Endodermal cell (in vitro differentiated cells): ENCODE results near the gene REG3A. TPM values are rescaled to one million over a fixed set of nuclear protein-coding genes. Genes with fewer than 3 reads are reported as not detected.

Source experiments
- DNase-seq: peaks from one replicate; pipeline ENCODE4 v3.0.0-alpha.2; 2017
- H3K27ac ChIP-seq: 2 replicates; pipeline ENCODE4 v1.5.1; 2013; ENCODE audit warnings: mild to moderate bottlenecking, low read depth, low read length, moderate library complexity
- H3K27me3 ChIP-seq: 2 replicates; pipeline ENCODE4 v1.6.1; 2013; ENCODE audit warnings: mild to moderate bottlenecking, low read length, moderate library complexity; ENCODE audit not compliant: insufficient read depth, control insufficient read depth, poor library complexity, severe bottlenecking
- H3K36me3 ChIP-seq: 2 replicates; pipeline ENCODE4 v1.7.0; 2013; ENCODE audit warnings: mild to moderate bottlenecking, low read length, moderate library complexity; ENCODE audit not compliant: control insufficient read depth, insufficient read depth
- H3K4me1 ChIP-seq: one replicate; pipeline ENCODE4 v1.7.0; 2013; ENCODE audit warnings: low read length; ENCODE audit not compliant: control insufficient read depth, insufficient read depth
- H3K4me3 ChIP-seq: 2 replicates; pipeline ENCODE4 v1.5.1; 2013; ENCODE audit warnings: mild to moderate bottlenecking, low read length, moderate library complexity
- H3K9ac ChIP-seq: 2 replicates; pipeline ENCODE4 v1.6.1; 2013; ENCODE audit warnings: mild to moderate bottlenecking, low read length, moderate library complexity; ENCODE audit not compliant: poor library complexity, severe bottlenecking; ENCODE audit errors: extremely low read depth
- H3K9me3 ChIP-seq: 2 replicates; pipeline ENCODE4 v1.6.1; 2013; ENCODE audit warnings: mild to moderate bottlenecking, low read length, moderate library complexity; ENCODE audit not compliant: control insufficient read depth
- H3K27ac Mint-ChIP-seq: 2 replicates; pipeline ENCODE4 v1.8.0; 2020; ENCODE audit warnings: mixed read lengths
- H3K27me3 Mint-ChIP-seq: 2 replicates; pipeline ENCODE4 v1.8.0; 2021; ENCODE audit warnings: mild to moderate bottlenecking, mixed read lengths; ENCODE audit not compliant: insufficient read depth
- H3K36me3 Mint-ChIP-seq: 2 replicates; pipeline ENCODE4 v1.8.0; 2020; ENCODE audit warnings: low read depth, mixed read lengths
- H3K4me1 Mint-ChIP-seq: 2 replicates; pipeline ENCODE4 v1.8.0; 2020; ENCODE audit warnings: mixed read lengths
- H3K4me3 Mint-ChIP-seq: 2 replicates; pipeline ENCODE4 v1.8.0; 2020; ENCODE audit warnings: mild to moderate bottlenecking, moderate library complexity, mixed read lengths
- H3K9me3 Mint-ChIP-seq: 2 replicates; pipeline ENCODE4 v1.8.0; 2020; ENCODE audit warnings: mild to moderate bottlenecking, mixed read lengths
- WGBS, 2 experiments: methylation state at CpG; one replicate each; pipeline versions ENCODE4 v1.1.5 to v1.1.7; 2013; ENCODE audit warnings: missing lambda C conversion rate in 2 of 2, mixed read lengths in 1 of 2; ENCODE audit not compliant: insufficient coverage in 1 of 2, insufficient read length in 1 of 2; 5-methylcytosine and 5-hydroxymethylcytosine counted together
- long read RNA-seq, 4 experiments: library from polyadenylated mRNA in 2 of 4; library from RNA in 1 of 4; library from capped mRNA in 1 of 4; stranded (forward) in 3 of 4; unstranded in 1 of 4; transcript quantifications; one replicate each; pipeline ENCODE4 v2.0.0, GENCODE V29; 2020 to 2021; ENCODE audit warnings: inconsistent platforms in 1 of 4
- polyA plus RNA-seq, 2 experiments: library from polyadenylated mRNA; stranded (reverse); fragments of 50-300 nt; gene quantifications; one replicate each; pipeline ENCODE4 v1.2.3, GENCODE V29; 2013
- total RNA-seq, 2 donors: library from RNA; stranded (reverse); fragmentation: NEBNext Ultra II Directional in 1 of 2; extraction: Animal tissue kit (Norgen Biotek cat#: 25700) in 1 of 2; gene quantifications; 2 replicates in 1 of 2; 3 replicates in 1 of 2; pipeline ENCODE4 v1.2.1, GENCODE V29; 2021
- TF ChIP-seq, protein P1 (sequence below): fragments of 200-600 bp; sonication (generic); conservative IDR thresholded peaks from 2 replicates; pipeline ENCODE4 v1.5.0; 2021; ENCODE audit warnings: antibody characterized with exemption, mild to moderate bottlenecking

Gene REG3A
- total RNA-seq: not detected
- not detected for polyA plus RNA-seq (2013, experiment 1 of 2)
- not detected for polyA plus RNA-seq (2013, experiment 2 of 2)
- long read RNA-seq, experiment 1: 0 reads
- long read RNA-seq, experiment 2: 0 reads
- long read RNA-seq, experiment 3: 0 reads
- long read RNA-seq, experiment 4: 0 reads

DNA sequence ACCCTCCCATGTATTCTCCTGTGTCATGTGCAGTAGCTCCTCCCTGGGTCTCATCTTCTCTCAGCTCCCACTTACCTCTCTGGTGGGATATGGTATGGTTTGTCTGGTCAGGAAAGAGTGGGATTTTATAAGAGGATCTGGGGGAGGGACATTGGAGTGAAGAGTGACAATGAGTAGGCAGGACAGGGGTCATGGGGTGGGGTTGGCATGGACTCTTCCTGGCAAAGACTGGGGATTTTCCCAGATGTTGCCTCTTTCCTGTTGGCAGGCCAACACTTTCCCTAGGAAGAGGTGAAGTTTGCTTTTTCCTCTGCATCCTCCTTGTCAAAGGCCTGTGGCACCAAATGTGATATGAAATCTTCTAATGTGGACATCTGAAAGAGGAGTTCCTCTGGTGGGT is at the start of gene REG3A:
REG3A (minus strand) TSS at position 101 of the 400 bp plus-strand sequence. CDS start 348 bp downstream, outside the sequence.
- Histone ChIP-seq H3K36me3 (no peaks in the 10 kb centered on the region), H3K4me3 (no peak within 1 kb of the TSS), H3K4me1 (no peaks in the 10 kb centered on the region), H3K27ac (no peak within 1 kb of the TSS), H3K9me3 (no peaks in the 10 kb centered on the region), H3K27me3 (peaks cover 42% of the 10 kb centered on the region), H3K9ac (no peak within 1 kb of the TSS)
- Mint-ChIP-seq H3K4me1 (no peaks in the 10 kb centered on the region), H3K27ac (no peak within 1 kb of the TSS), H3K9me3 (no peaks in the 10 kb centered on the region), H3K36me3 (no peaks in the 10 kb centered on the region), H3K27me3 (peaks cover 18% of the 10 kb centered on the region), H3K4me3 (no peak within 1 kb of the TSS)
- TF ChIP-seq, protein P1, sequence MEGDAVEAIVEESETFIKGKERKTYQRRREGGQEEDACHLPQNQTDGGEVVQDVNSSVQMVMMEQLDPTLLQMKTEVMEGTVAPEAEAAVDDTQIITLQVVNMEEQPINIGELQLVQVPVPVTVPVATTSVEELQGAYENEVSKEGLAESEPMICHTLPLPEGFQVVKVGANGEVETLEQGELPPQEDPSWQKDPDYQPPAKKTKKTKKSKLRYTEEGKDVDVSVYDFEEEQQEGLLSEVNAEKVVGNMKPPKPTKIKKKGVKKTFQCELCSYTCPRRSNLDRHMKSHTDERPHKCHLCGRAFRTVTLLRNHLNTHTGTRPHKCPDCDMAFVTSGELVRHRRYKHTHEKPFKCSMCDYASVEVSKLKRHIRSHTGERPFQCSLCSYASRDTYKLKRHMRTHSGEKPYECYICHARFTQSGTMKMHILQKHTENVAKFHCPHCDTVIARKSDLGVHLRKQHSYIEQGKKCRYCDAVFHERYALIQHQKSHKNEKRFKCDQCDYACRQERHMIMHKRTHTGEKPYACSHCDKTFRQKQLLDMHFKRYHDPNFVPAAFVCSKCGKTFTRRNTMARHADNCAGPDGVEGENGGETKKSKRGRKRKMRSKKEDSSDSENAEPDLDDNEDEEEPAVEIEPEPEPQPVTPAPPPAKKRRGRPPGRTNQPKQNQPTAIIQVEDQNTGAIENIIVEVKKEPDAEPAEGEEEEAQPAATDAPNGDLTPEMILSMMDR: no peak
- no peak for DNase-seq

DNA sequence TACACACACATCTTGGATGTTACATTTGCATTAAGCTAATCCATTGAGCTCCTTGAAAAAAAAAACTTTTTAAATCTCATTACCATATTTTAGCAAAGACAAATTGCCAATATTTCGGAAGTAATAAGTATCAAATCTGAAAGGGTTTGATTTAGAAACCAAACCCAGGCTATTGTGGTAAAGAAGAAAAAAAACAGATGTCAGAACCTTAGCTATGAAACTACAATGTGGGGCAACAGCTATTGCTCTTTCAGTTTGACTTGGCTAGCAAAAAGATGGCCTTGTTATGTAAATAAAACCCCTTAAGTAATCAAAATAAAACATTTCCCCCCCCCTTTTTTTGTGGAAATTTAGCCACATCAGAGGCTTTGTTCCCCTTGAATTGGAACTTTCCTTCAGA is 41.2 kb upstream of the REG3A start:
- Mint-ChIP-seq H3K27ac (no peak overlapping the region), H3K9me3 (no peaks in the 10 kb centered on the region), H3K4me3 (no peak overlapping the region), H3K36me3 (no peaks in the 10 kb centered on the region), H3K27me3 (peaks cover 77% of the 10 kb centered on the region), H3K4me1 (peaks cover 12% of the 10 kb centered on the region)
- H3K27me3 ChIP-seq: peaks cover 98% of the 10 kb centered on the region
- no peaks in the 10 kb centered on the region for H3K9me3 ChIP-seq
- TF ChIP-seq, protein P1: no peak
- H3K4me1 ChIP-seq: no peaks in the 10 kb centered on the region
- no peaks in the 10 kb centered on the region for H3K36me3 ChIP-seq
- H3K4me3 ChIP-seq: no peak overlapping the region
- H3K27ac ChIP-seq: no peak overlapping the region
- WGBS, 2 experiments: 82% methylated on average over 1 of the region's 1 CpG; no CpG with 5 or more reads in 1 of the 2 experiments
- H3K9ac ChIP-seq: no peak overlapping the region
- no peak for DNase-seq

DNA sequence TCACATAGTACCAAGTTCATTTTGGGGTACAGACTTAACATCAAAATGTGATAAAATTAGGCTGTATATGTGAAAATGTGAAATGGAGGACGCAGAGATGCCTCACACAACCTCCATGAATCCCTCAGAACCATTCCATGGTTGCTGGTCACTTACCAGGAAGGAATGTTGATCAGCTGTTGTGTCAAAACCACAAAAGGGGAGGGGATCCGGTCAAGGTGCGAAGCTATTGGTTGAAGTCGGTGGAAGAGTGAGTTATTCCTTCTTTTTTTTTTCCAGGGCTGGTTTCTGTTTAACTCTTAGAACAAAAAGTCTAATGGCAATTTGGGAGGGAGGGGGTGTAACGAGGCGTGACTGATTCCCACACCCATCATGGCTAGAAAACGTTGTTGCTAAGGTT is 32.3 kb upstream of the REG3A start:
- no peak for DNase-seq
- Histone ChIP-seq H3K27ac (no peak overlapping the region), H3K4me3 (no peak overlapping the region), H3K36me3 (no peaks in the 10 kb centered on the region), H3K9me3 (no peaks in the 10 kb centered on the region), H3K27me3 (peaks cover 97% of the 10 kb centered on the region), H3K9ac (no peak overlapping the region), H3K4me1 (peaks cover 4% of the 10 kb centered on the region)
- H3K9me3 Mint-ChIP-seq: no peaks in the 10 kb centered on the region
- 92 to 95% methylated on average over 5 to 7 of the region's 7 CpGs for WGBS, 2 experiments
- peaks cover 11% of the 10 kb centered on the region for H3K4me1 Mint-ChIP-seq
- H3K27me3 Mint-ChIP-seq: peaks cover 97% of the 10 kb centered on the region
- H3K4me3 Mint-ChIP-seq: no peak overlapping the region
- H3K27ac Mint-ChIP-seq: no peak overlapping the region
- H3K36me3 Mint-ChIP-seq: no peaks in the 10 kb centered on the region
- TF ChIP-seq, protein P1: no peak
